NAMALWA (cell line): ENCODE data around the gene SMAD3.

Experiments used
- DNase-seq: peaks from one replicate; pipeline ENCODE4 v3.0.0-alpha.2; 2015; ENCODE audit warnings: low spot score

Gene SMAD3

DNA sequence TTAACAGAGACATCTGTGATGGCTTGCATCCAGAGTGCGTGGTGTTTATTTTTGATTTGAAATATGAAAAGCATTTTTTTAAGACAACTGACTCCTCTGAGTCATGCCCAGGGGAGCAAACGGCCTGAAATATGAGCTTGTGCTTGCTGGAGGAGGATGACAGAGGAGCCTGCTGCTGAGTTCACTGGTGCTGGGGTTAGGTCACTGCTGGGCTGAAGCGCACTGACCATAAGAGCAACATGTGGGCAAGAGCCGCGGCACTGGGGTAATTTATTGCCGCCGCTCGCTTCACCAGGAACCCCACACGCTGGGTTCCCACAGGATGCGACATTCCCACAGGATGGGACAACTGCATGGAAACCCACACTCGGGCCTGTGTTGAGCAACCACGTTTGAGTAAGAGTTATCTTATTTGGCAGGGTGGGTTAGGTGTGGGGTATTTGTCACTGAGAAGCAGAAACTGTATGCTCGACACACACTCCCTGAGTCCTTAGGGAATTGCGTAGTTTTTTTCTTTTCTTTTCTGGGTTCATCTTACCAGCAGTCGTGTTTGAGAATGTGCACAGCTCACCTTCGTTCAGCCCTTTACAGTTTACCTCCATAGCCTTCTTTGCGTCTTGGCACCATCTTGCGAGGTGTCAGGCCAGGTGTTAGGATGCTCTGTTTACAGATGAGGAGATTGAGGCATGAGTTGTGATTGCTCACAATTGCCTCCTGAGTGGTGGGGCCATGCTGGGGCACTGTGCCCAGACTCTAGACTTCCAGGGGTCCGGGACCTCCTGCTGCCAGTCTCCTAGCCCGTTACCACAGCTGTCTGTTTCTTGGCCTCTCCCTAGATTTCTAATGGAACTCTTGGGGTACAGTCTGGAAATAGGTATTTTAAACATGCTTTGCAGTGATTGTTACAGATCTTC is 60.4 kb downstream of the SMAD3 start:
- no peak for DNase-seq

DNA sequence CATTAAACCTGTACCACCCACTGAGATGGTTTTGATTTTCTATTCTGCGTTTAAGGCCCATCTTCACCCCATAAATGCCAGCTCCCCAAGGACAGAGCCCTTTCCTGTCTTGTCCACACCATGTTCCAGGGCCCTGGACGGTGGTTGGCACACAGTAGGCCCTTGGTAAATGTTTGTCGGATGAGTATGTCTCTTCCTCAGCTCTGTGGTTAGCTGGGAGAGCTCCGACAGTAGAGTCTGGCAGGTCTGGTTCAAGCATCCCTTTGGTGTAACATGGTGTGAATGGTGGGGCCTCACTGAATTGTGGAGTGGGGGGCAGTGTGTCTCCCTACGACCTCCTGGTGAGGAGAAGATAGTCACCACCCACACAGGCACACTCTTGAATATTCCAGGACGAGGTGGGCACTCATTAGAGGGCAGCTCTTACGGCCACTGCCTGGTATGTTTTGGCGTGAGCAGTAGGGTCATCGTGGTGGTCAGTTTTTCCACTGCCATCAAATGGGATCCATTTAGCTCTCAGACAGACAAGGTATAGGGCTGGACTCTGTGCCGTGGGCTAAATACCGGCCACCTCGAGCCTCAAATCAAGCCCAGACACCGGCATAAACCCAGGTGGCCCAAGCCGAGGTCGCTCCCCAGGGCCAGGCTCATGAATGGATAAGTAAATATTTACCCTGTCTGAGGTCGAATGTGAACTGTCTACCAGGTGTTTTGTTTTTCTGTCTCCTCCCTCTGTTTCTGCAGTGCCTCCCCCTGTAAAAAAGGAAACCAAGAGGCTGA is 61.3 kb downstream of the SMAD3 start:
- DNase-seq = no peak

DNA sequence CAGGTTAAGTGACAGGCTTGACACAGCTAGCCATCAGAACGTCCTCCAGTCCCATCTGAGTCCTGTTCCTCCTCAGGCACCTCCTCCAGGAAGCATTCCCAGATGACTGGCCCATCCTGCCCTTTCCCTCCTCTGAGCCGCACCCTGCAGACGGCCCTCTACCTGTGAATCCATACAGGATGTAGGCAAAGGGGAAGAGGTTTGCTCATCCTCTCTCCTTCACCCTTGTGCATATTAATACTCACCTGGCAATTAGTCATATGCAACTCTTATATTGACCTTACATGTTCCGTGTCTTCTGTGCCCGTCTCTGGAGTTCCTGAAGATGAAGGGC is 61.9 kb downstream of the SMAD3 start:
- no peak for DNase-seq

DNA sequence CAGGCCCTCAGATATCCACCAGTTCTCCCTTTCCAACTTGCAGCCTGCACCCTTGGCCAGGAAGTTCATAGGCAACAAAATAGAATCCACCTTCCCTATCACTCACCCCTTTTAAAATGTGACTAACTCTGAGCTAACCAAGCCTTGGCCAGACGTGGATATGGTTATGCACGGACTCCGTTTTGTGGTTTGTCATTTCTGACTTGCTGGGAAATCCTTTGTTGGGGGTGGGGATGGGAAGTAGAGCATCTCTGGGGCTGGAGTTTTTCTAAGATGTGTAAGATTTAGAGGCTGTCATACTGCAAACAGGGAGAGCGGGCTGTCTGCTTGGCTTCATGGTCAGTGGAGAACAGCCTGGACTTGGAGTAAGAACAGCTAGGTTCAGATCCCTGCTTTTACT is 62.6 kb downstream of the SMAD3 start:
- DNase-seq = no peak

DNA sequence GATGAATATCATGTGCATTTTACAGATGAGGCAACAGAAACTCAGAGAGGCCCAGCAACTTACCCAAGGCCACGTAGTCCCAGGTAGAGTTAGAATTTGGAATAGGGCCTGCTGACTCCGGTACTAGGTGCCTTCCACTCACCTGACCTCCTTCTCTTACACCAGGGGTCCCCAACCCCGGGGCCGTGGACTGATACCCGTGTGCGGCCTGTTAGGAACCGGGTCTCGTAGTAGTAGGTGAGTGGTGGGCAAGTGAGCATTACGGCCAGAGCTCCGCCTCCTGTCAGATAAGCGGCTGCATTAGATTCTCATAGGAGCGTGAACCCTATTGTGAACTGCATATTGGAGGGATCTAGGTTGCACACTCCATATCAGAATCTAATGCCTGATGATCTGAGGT is 64.8 kb downstream of the SMAD3 start:
- no peak for DNase-seq

DNA sequence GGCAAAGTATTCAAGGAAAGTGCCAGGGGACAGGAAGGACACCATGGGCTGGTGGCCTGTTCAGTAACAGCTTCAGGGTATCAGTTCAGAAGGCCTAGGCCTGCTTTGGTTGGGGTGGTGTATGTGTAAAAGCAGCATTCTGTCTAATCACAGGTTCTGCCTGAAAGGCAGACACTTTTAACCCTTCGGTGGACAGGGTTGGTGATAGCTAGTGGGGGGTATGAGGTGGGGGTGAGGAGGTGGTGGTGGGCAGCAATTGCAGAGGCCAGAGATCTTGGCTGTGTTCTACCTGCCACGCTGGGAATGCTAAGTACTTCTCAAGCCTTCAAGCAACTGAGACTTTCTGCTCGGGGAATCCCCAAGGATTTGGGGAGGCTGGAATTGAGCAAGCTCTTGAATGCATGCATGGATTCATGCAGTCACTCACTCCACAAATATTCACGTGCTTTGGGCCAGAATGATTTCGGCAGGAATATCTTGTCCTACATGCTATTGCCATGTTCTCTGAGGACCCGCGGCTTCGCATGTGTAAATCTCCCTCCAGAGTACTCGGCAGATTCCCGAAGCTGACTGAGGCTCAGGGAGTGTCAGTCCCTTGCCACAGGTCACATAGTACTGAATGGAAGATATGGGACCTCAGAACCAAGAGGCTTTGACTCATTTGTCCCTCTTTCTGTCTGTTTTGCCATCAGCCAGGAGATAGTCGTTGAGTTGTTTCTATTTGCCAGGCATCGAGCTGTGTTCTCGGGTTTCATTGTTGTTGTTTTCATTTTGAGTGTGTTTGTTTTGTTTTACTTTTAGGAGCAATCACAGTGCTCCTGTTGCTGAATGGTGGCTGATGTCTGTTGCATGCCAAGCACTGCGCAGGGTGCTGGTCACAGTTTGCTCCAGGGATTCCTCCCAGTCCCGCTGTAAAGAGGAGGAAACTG is 65.5 kb downstream of the SMAD3 start:
- DNase-seq = no peak

DNA sequence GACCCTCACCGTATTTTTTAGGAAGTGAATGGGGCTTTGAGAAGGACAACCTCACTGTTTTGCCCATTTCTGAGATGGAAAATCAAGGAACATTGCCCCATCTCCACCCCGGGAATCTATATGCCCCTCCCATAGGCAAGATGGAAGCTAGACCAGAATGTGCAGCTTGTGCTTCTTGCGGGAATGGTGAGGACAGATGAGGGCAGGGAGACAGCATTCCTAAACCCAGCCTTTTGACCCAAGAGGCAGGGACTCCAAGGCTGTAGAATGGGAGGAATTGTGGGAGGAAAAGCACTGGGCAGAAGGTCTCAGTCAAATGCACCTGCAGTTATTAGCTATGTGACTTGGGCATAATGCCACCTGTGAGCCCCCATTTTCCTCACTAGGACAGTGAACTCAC is 66.9 kb downstream of the SMAD3 start:
- DNase-seq = no peak

DNA sequence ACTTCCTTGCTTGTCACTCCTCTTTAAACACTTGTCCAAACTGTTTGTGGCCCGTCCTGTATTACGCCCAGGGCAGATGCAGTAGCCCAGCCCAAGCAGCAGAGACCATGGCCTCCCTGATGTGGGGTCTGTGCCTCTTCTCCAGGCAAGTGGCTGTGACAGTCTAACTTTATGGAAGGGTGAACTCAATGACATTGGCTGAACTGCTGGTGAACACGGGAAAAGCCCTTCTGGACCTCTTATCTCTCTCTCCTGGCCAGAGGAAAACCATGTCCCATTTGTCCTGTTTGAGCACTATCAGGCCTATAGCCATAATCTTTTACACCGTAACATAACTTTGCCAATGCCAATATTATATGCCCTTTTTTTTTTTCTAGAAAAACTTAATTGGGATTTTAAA is 67.6 kb downstream of the SMAD3 start:
- DNase-seq = no peak

DNA sequence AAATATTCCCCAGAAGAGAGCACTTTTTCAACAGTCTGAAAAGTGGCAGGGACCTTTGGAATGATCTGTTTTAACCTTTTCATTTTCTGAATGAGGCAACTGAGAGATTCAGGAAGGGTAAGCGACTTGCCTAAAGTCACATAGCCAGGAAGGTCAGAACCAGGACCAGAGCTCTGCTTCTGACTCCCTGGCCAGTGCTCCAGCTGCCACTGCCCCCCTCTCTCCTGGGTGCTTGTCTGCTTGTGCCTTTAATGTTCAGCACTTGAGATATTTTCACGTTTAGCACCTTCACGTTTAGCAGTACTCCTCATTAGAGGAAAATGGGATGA is 68.3 kb downstream of the SMAD3 start:
- DNase-seq = no peak

DNA sequence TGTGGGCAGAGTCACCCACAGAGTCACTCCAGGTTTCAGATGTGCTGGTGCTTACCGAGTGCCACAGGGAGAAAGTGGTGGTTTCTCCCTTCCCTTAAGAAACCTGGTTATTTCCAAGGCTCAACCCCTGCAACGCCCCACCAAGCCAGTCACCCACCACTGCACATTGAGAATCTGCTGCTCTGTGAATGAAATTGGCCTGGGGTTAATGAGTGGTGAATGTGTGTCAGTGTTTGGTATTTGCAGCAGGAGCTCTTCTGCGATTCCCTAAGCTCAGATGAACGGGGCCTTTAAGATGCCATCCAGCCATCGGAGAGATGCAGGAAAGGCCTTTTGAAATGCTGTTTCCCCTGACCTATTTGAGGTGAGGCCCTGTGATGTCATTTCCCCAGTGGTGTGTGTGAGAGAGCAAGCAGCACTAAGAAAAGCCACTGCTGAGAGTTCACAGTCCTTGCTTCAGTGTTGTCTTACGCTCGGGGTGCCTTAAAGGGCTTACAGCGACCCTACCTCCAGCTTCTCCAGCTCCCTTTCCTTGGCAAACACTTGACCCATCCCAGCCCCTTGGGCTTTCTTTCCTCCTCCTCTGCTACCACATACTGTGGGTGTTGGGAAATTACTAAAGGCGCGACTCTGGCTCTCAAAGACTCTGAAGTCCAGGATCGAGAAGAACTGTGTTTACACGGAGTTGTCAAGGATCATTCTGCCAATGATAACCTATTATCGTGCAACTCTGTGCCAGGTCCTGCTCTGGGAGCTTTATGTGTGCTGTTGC is 68.9 kb downstream of the SMAD3 start:
- peak; percentile 76 for DNase-seq

DNA sequence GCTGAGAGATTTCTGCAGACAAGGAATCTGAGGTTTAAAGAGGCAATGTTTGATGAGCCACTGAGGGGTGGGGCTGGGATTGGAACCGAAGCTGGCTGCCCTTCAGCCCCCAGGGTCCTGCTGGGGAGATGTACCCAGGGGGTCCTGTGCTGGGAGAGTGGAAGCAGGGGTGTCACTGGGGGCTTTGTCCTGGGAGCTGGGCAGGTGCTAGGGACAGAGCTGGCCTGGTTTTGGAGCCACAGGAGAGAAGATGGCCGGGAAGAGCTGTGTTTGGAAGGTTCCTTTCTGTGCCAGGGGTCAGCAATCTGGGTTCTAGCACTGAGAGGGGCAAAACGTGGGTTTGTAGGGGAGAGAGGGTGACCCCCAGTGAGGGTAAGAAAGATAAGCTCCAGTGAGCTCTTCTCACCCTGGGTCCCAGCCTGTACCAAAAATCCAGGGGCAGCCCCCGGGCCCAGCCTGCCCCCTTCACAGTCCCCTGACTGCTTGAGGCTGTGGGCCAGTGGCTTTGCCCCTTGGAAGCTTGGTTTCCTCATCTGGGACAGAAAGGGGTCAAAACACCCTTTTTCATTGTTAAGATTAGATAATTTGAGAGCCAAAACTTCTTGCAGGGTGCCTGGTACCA is 69.6 kb downstream of the SMAD3 start:
- DNase-seq = no peak

DNA sequence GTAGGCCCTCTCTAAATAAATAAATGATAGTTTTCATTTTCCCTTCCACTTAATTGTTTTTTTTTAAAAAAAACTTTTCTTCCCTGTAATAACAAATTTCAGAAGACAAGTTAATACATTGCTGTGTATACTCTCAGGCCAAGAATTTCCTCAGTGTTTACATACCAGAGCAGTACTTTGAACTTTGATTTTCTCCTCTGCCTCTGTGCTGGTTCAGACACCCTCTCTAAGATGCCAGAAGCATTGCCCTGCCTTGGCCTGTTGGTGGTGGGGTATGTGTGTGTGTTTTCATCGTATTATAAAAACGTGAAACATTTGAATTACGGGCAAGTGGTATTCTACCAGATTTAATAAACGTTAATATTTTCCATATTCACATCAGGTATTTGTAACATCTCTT is 70.1 kb downstream of the SMAD3 start:
- no peak for DNase-seq

DNA sequence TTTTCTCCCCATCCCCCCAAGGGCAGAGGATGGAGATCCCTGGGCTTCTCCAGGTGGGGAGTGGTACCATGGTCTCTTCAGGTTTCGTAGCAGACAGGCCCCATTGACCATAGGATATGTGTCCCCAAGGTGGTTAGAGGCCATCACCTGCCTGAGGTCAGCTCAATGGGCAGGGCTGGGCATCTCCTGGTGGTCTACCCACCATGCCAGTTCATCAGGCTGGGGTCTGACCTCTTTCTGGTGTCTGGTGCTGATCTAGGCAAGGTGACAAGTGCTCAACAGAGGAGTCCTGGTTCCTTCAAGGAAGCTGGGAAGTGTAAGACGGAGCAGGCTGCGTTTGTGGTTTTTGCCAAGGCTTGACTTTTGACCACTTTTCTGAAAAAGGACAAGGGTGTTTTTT is 71.4 kb downstream of the SMAD3 start:
- DNase-seq = no peak

DNA sequence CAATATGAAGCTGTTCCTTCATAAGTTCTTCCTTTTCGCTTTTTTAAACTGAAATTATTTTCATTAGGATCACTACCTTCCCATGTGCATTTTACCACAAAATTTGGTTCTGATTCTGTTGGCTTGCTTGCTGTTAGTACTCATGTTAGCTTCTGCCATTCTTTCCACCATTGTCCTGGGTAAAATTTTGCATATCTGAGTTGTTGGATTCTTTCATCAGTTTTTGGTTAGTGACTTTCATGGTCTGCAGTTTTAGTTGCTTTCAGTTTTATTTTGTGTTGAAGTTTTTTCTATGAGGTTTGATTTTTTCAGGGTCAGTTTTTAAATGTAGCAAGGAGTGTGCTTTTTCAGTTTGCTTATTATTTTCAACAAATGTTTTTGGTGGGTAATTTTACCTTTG is 71.9 kb downstream of the SMAD3 start:
- no peak for DNase-seq

DNA sequence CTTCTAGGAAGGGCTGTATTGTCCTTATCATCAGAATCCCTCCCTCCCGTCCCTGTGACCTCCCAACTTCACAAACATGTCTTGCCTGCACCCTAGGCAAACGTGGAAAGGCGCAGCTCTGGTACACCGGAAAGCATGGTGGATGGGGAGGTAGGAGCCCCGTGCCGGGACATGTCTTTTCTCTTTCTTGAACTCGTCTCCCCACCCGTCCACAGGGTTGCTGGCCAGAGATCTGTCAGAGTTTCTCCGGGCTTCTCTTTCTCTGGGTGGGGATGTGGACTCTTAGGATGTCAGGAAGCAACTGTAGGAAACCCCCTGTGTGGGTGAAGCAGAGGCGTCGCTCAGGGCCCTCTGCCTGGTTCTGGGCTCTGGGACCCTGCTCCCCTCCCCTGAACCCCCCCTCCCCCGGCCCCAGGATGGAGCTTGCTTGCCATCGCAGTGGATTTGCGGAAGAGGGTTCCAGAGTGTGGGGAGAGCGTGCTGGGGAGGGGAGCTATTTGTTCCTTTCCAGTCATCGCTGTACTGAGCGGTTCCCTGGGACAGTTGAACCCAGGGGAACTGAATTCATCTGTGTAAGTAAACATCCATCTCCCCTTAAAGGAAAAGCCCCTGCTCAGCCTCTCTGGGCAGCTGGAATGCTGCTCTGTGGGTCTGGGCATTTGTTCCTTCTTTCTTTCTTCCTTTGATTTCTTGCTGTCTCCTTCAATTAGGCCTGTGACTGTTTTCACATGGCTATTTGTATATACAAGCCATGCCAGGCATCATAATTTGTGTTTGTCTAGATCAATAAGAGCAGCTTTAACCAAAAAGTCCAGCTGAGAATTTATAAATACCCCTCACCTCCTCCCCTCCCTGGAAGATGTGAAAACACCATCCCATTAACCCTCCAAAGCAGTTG is 72.8 kb downstream of the SMAD3 start:
- no peak for DNase-seq

DNA sequence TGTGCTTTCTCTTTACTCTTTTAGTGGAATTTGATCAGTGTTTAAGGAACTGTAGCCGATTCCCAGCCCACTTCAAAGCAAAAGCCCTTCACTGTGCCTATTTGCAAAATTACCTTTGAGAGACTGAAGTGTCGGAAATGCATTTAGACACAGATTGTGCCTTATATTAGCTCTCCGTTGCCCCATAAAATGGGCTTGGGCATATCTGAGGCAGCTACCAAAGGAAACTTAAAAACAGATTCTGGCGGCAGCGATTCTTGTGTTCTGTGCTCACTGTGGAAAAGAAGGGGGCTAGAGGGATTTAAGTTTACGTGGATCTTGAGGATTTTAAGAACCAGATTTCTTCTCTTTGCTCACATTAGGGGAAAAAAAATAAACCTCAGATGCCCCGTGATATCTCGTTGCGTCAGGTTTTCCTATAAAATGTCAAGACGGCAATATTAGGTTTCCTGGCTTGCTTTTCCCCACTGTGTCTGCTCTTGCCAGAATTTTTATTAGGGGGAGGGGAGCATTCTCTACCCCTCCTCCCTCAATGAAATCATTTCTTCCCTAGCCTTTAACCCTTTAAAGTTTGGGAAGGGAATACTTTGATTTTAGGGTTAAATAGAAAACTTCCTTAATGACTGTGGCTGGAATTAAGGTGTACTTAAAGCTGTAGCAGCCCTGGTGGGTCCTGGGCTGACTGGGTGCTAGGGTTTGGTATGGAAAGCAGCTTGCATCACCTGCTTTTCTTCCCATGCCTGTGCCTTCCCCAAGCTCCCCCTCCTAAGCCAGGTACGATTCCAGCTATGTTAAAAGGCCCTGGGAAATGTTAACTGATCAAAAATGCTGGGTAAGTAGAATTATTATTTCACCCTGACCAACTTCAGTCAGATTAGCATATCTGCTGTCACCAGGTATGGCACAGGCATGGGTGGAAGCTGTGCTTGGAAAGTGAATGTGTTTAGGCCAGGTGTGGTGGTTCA is 73.8 kb downstream of the SMAD3 start:
- no peak for DNase-seq

DNA sequence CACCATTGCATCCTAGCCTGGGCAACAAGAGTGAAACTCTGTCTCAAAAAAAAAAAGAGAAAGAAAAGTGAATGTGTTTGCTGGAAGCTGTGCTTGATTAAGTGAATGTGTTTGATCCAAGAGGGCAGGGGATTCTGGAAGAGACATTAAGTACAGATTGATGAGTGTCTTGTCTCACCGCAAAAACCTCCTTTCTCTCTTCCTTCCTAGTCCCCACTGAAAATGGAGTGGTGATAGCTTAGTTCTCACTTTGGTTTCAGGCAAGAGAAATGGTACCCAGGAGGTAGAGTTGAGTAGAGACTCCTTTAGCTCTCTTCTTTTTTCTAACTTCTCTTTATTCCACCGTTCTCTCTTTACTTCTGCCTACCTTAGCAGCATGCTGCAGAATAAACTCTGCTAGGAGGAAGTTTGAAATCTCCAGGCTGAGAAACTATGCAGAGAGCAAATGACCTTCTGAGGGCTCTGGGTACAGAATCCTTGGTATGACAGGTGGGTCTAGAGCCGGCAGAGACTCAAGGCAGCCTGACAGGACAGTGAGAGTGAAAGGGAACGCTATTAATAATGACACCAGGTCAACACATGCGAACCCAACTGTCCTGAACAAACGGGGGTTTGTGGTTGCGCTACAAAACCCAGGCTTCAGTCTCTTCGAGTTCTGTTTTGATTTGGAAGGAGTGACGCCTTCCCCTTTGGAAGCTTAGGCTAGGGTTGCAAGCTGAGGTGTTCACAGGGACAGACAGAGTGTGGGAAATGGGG is 74.9 kb downstream of the SMAD3 start:
- no peak for DNase-seq

DNA sequence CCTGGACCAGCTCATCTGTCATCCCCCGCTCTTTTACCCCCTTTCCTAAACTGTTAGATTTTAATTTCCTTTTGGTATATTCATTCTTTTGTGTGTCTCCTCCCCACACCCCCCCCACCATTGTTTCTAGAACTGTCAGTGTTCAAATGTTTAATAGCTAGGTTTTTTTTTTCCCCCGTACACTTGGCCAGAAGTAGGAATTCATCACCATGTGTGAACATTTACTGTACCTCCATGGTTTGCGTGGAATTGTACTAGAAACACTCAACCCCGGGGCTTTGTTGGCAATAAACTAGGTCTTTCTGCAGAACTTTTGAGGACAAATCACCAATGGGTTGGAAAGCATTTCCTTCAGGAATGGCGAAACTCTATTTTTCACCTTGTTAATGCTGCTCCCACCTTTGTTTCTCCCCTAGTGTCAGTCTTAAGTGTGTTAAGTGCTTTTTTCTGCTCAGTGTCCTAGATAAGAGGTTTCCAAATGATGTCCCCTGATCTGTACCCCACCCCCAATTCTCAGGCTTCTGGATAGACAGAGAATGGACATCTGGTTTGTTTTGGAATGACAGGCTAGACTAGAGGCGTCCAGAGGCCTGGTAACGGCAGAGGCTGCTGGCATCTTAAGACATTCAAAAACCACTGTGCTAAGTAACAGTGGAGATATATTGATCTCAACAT is 76.8 kb downstream of the SMAD3 start:
- DNase-seq = no peak
